AG10803 (cell line): ENCODE results near the gene SIM2.

Experiments
- DNase-seq: peaks from one replicate; pipeline ENCODE4 v3.0.0; 2010; ENCODE audit warnings: low read depth
- H3K4me3 ChIP-seq: 2 replicates; pipeline ENCODE4 v1.5.1; 2011; ENCODE audit warnings: mild to moderate bottlenecking, low read length, control low read depth
- CTCF ChIP-seq: conservative IDR thresholded peaks from 2 replicates; pipeline ENCODE4 v1.5.1; 2011; ENCODE audit warnings: mild to moderate bottlenecking, low read length, control low read depth, inconsistent platforms

SIM2 gene

GRCh38 chr21:36686955-36687354 is 12.0 kb upstream of the SIM2 start:
- no peak for TF ChIP-seq CTCF
- no peak overlapping the region for H3K4me3 ChIP-seq
- no peak for DNase-seq

- DNase-seq = no peak
- no peak overlapping the region for H3K4me3 ChIP-seq
- no peak for TF ChIP-seq CTCF
Observed at GRCh38 chr21:36688324-36688723, 10.6 kb upstream of the SIM2 start.

GRCh38 chr21:36689324-36689723 is 9.6 kb upstream of the SIM2 start:
- peak; percentile 25 for DNase-seq
- H3K4me3 ChIP-seq = no peak overlapping the region
- TF ChIP-seq CTCF = no peak

DNA sequence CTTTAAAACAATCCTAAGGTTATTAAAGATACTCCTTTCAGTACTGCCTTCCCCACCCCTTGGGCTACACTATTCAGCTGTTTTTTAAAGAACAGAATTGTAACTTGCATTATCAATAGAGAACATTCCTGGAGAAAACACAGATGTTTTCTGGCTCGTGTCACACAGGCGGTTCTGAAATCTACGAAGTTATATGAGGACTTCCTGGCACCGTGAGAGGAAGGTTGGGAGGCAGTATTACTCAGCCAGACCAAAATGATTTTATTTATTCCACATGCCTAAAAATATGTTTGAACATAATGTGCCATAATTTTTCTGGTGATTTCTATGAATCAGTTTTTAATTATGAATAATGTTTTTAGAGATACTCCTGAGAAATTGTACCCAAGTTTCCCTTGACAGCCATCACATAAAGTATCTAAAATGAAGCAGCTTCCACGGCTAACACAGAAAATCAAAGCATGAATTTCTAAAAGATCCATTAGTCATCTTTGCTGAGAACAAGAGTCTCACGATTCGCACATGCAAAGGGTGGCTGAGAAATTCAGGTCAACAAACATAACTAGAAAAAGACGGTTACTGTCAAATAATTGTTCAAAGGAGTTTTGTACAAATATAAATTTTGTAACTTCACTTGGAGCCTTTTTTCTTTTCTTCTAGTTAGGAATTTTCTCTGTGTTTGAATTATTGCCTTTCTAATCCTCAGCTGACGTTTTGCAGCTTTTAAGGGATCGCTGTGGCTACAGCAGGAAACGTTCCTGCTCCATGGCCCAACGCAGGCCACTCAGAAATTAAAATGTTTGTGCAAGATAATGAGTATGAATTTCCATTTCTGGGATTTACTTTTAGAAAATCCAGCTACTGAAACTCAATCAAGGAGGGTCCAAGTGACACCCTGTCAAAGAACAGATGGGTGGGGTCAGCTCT is 8.0 kb upstream of the SIM2 start:
- no peak for TF ChIP-seq CTCF
- H3K4me3 ChIP-seq = no peak overlapping the region
- peak; percentile 66 for DNase-seq

DNA sequence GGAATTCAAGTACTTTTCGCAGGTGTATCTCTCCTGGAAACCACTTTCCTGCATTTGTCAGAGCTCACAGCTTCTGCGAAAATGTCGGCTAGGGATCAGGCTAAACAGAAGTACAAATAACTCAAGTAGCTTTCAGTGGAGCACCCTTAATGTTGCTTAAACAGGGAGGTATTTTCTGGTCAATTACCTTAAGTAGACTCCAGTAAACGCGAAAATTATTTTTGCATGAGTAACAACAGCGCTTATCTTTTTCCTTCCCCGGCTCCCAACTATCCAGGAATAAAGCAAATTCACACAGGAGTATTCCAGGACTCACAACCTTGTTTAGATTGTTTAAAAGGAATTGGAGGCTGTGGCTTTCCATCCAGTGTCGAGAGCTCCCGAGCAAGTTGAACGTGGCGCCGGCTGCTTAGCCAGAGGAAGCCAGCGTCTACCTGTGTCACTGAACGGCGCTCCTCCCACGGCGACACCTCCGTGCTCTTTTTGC is 7.3 kb upstream of the SIM2 start:
- no peak for TF ChIP-seq CTCF
- H3K4me3 ChIP-seq = no peak overlapping the region

DNA sequence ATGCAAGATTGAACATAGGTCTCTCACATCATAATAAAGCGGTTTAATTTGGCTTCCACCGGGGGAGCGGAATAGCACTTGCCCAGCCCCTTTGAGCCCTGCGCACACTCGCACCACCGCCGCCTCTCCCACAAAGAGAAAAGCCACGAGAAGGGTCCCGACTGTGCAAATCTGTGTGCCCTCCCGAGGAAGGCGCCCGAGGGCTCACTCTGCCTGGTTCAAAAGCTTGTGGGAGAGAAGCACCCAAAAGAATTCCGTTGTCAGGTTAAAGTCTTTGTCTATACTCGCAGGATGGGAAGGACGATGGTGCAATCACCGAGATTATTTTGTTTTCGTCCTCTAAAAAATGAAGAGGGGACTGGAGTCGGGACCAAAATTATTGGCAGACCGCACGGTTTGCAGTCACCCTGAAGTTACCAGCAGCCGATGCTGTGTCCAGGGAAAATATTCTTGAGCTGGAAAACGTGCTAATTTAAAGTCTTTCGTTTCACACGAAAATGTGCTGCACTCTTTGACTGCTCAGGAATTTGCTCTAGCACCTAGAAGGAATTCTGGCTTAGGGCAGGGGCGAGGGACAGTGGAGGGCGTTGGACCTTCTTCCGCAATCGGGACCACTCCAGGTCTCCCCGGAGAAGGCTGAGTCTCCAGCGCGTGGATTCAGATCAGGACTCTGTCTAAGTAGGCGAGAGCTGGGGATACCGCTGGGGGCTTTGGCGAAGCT is 6.6 kb upstream of the SIM2 start:
- no peak overlapping the region for H3K4me3 ChIP-seq
- DNase-seq = no peak
- no peak for TF ChIP-seq CTCF

More for the DNA sequence above, 7.3 kb upstream of the SIM2 start:
- no peak for DNase-seq
